HG02852 (cell line): ENCODE results near the gene EPHA1.

Experiments
- ATAC-seq: cut with Tn5 transposase; IDR thresholded peaks from one replicate; pipeline ENCODE4 v1.9.1; 2021; ENCODE audit warnings: mild to moderate bottlenecking, moderate library complexity; ENCODE audit not compliant: unreplicated experiment

Gene EPHA1

GRCh38 chr7:143375298-143376034, 33.2 kb downstream of the EPHA1 start:
- ATAC-seq: no peak

DNA sequence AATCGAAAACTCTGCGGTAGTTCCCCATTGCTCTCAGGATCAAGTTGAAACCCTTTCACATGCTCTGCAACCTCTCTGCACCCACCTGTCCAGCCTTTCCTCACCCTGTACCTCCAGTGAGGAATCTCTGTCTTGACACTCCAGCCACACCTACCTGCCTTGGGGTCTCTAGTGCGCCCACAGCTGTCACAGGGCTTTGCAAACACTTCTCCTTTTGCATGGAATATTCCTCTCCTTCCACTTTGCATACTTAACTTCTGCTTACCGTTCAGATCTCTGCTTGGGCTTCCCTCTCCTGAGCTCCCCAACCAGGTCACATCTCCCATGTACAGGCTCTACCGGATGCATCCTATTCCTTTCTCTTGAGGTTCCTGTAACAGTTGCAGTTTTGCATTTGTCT, 34.1 kb downstream of the EPHA1 start:
- no peak for ATAC-seq

DNA sequence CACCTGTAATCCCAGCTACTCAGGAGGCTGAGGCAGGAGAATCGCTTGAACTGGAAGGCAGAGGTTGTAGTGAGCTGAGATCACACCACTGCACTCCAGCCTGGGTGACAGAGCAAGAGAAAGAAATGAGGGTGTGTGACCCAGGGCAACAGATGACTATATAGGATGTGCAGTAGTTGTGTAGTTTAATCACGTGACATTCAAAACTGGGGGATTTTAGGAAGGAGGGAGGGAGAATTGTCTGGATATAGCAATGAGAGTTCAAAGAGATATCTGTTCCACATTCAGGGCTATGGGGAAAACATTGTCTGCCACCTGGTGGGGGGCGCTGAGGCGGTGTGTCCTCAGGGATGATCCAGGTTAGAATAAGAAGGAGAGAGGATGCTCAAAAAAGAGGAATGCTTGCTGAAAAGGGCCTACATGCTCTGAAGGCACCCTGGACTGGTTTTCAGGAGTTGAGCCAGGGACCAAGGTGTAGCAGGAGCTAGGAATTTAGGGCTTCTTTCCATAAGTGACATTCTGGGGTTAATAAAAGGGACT, 35.3 kb downstream of the EPHA1 start:
- ATAC-seq: no peak

- no peak for ATAC-seq
Measured at GRCh38 chr7:143372070-143372469, 36.6 kb downstream of the EPHA1 start.

DNA sequence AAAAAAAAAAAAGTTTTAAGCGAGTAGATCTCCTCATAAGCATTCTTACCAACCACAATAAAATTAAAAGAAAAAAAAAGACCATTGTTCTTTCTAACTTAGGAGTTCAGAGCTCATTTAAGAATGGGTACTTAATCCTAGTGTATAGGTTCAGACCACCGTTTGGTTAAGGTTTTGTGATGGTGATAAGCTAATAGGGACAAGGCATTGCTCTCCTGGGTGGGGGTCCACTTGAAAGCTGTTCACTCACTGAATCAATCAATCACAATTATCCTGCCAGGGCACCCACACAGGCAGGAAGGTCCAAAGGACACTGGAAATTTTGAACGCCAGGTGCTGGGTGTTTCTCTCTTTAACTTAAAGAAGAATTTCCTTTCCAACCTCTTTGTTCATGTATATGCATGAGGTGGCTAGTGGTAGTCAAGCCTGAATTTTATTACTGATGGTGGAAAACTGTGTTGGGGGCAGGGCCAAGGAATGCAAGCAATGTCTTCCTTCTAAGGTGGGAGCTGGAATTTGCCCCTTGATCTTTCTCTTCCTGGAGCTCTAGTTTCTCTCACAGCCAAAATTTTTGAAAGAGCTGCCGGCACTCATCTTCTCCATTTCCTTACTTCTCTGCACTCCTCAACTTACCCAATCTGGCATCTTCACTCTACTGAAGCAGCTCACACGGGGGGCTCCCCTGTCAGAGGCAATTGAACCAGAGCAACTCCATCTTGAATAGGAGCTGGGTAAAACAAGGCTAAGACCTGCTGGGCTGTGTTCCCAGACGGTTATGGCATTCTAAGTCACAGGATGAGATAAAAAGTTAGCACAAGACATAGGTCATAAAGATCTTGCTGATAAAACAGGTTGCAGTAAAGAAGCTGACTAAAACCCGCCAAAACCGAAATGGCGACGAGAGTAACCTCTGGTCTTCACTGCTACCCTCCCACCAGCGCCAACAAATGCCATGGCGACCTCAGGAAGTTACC, 38.7 kb downstream of the EPHA1 start:
- no peak for ATAC-seq

DNA sequence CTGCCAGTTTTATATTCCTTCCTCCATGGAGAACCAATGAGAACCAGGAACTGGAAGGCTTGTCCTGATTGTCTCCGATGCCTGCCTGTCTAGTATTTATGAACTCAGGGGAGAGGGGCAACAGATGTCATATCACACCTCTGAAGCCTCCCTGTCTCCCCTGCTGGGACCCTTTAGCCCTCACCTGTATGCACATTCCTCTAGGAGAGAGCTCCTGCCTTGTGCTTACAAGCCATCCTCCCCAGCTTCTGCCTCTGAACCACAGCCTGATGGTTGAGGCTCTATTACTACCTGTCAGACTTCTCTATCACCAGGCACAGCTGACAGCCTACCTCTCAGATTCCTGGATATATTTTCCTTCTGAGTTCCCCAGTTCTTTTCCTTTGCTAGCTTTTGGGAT, 40.3 kb downstream of the EPHA1 start:
- no peak for ATAC-seq

DNA sequence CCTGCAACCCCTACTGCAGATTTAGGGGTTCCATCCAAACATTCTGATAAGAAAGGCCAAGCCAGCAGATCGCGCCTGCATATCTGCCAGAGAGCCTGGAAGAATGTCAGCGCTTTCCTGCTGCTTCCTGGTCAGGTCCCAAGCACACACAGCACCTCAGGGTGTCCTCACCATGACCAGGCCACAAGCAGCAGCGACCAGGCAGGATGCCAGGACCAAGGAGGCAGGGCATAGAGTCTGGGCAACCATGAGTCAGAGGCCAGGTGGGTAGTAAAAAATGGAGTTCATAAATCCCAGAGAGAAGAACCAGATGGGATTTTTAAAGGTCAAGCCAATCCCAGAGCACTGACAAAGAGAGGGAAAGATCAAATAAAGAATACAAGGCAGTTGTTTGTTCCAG, 40.7 kb downstream of the EPHA1 start:
- ATAC-seq: no peak

GRCh38 chr7:143363016-143363937, 45.4 kb downstream of the EPHA1 start:
- ATAC-seq: no peak

GRCh38 chr7:143362131-143363015, 46.3 kb downstream of the EPHA1 start, which contains the start of gene FAM131B:
TSS of gene FAM131B (minus strand) at chr7:143362713. CDS start at chr7:143362603, 110 bp downstream.
- ATAC-seq: no peak

- ATAC-seq: no peak
Measured at GRCh38 chr7:143361552-143362130, 47.0 kb downstream of the EPHA1 start.

- ATAC-seq: no peak
Measured at GRCh38 chr7:143360788-143361551, 47.7 kb downstream of the EPHA1 start.

- no peak for ATAC-seq
Measured at GRCh38 chr7:143359771-143360353, 48.8 kb downstream of the EPHA1 start.

GRCh38 chr7:143358626-143359025, 50.0 kb downstream of the EPHA1 start:
- ATAC-seq: no peak

- ATAC-seq: no peak
Measured at GRCh38 chr7:143356414-143357050, 52.1 kb downstream of the EPHA1 start.

GRCh38 chr7:143355450-143356385, 52.9 kb downstream of the EPHA1 start:
- no peak for ATAC-seq

DNA sequence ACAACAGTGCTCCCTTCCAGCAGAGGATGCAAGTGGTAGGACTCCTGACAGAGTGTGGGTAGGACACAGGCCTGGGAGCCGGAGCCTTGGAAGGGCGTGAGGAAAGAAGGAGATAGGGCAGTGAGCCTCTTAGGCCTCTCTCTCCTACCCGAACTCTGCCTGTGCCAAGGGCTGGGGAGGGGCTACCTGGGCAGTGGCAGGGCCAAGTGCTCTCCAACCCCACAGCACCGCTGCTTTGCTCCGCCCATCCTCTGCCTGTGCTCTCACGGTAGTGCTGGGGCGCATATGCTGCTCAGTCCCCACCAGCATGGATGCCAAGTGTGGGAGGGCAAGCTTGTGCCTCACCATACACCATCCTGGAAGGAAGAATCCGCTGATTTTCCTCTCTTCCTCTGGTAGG, 53.7 kb downstream of the EPHA1 start:
- no peak for ATAC-seq
